HG02870 (cell line): ENCODE results near the gene VEGFD.
A peak's percentile ranks its signal among the peaks of the same experiment; 100 is the strongest.

Experiments
- ATAC-seq: cut with Tn5 transposase; IDR thresholded peaks from one replicate; pipeline ENCODE4 v1.9.1; 2021; ENCODE audit warnings: mild to moderate bottlenecking, moderate library complexity; ENCODE audit not compliant: unreplicated experiment

The VEGFD gene

GRCh38 chrX:15384304-15384703 lies at the start of gene VEGFD:
TSS of gene VEGFD (minus strand) at chrX:15384413. CDS start at chrX:15383946, 467 bp downstream.
- ATAC-seq = no peak

- no peak for ATAC-seq
Measured at GRCh38 chrX:15430584-15430983, 46.4 kb upstream of the VEGFD start.

GRCh38 chrX:15430076-15430475 lies 45.9 kb upstream of the VEGFD start:
- ATAC-seq = no peak

- no peak for ATAC-seq
Measured at GRCh38 chrX:15425024-15425423, 40.8 kb upstream of the VEGFD start.

GRCh38 chrX:15418707-15419181 lies 34.5 kb upstream of the VEGFD start:
- no peak for ATAC-seq

- ATAC-seq = no peak
Measured at GRCh38 chrX:15418041-15418706, 34.0 kb upstream of the VEGFD start.

GRCh38 chrX:15416133-15416993 lies 32.1 kb upstream of the VEGFD start:
- ATAC-seq = peak; percentile 83

GRCh38 chrX:15413101-15413500 lies 28.9 kb upstream of the VEGFD start:
- ATAC-seq = no peak

- no peak for ATAC-seq
Measured at GRCh38 chrX:15410947-15411346, 26.7 kb upstream of the VEGFD start.

GRCh38 chrX:15410430-15410829 lies 26.2 kb upstream of the VEGFD start:
- ATAC-seq = no peak

GRCh38 chrX:15405846-15406245 lies 21.6 kb upstream of the VEGFD start:
- no peak for ATAC-seq

- ATAC-seq = no peak
Measured at GRCh38 chrX:15404401-15405096, 20.3 kb upstream of the VEGFD start.

GRCh38 chrX:15401378-15401777 lies 17.2 kb upstream of the VEGFD start:
- ATAC-seq = no peak

GRCh38 chrX:15399962-15400391 lies 15.8 kb upstream of the VEGFD start:
- ATAC-seq = no peak

- ATAC-seq = no peak
Measured at GRCh38 chrX:15398874-15399273, 14.7 kb upstream of the VEGFD start.

GRCh38 chrX:15395789-15396188 lies 11.6 kb upstream of the VEGFD start:
- ATAC-seq = no peak

- ATAC-seq = no peak
Measured at GRCh38 chrX:15391850-15392249, 7.6 kb upstream of the VEGFD start.

- ATAC-seq = no peak
Measured at GRCh38 chrX:15382813-15383212, 1.4 kb downstream of the VEGFD start.

- ATAC-seq = no peak
Measured at GRCh38 chrX:15376956-15377355, 7.3 kb downstream of the VEGFD start.

- no peak for ATAC-seq
Measured at GRCh38 chrX:15373976-15374375, 10.2 kb downstream of the VEGFD start.
